ENCODE results near the gene SLC19A2. TPM values are rescaled to one million over a fixed set of nuclear protein-coding genes. Genes with fewer than 3 reads are reported as not detected.

SLC19A2 gene
- total and polyA plus RNA-seq, 2 of the 13 experiments (the other 11 are each of a cell fraction or from before 2014, with no cell fraction given) = 30.4 to 56.0 TPM

DNA sequence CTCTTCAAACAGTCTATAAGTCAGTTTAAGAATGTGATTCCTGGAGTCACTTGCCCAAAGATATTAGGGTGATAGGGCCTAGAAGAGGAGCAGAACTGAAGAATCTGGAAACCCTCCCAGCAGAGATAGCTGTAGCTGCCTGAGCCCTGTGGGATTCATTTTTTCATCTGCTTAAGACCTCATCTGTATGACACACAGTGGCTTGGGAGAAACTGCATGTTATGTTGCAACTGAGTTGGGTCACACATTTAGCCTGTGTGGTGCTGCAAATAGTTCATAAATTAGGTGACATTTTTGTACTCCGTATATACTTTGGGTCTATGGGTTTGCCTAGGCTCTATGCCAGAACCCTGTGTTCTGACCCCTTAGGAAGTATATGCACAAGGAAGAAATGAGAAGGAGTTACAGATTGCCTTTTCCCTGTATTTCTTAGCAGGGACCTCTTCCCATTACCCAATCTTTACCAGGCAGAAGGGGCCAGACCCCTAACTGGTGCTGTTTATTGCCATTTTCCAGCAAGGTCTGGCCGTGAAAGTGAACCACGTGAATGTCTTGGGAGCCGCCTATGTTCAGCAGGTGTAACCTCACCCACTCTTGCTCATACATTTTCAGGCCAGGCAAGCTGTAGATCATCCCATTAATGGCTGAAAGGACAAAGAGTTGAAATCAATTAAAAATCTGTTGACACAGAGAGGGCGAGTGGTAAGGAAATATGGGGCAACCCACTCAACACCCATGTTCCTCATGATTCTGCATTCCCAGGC is 41.9 kb upstream of the SLC19A2 start:
- Histone ChIP-seq H3K27me3 (ENCODE audit: control insufficient read depth in 1 of 2, insufficient read depth in 2 of 2, low read length in 2 of 2) (no peaks in the 10 kb centered on the region), H3K27ac (ENCODE audit: extremely low read length, insufficient read depth, low read length) (no peak overlapping the region), H3K9ac (ENCODE audit: insufficient read depth, low read depth, low read length) (no peak overlapping the region), H3K36me3 (replicated peaks in 1 of 2; ENCODE audit: control insufficient read depth in 1 of 2, insufficient read depth in 2 of 2, low read length in 2 of 2) (peaks cover 15 to 83% of the 10 kb centered on the region in 2 experiments), H3K4me2 (ENCODE audit: low read depth, low read length) (no peak overlapping the region), H3K4me3 (replicated peaks in 1 of 3; ENCODE audit: insufficient read depth in 1 of 3, low read depth in 2 of 3, low read length in 3 of 3) (no peak overlapping the region), H3K9me3 (ENCODE audit: low read length) (no peaks in the 10 kb centered on the region), H3K79me2 (ENCODE audit: insufficient read depth, low read length) (no peaks in the 10 kb centered on the region), H3K4me1 (ENCODE audit: insufficient read depth, low read length) (peaks cover 11% of the 10 kb centered on the region), H4K20me1 (ENCODE audit: insufficient read depth, low read length) (no peaks in the 10 kb centered on the region; the same call in 1 of the 2 replicates), H2AFZ (ENCODE audit: low read length) (no peak overlapping the region)
- intact Hi-C loops (cut with micrococcal nuclease; ENCODE audit: unreplicated experiment) (no loop called here), in situ Hi-C loops (cut with HindIII; ENCODE audit: extremely low pct_ligation_motif_present, low pct_unique_long_range_greater_than_20kb) (no loop called here)
- no peak for DNase-seq (ENCODE audit: low spot score)
- no peak for ATAC-seq
- POLR2A ChIA-PET = no interaction called here
- BruUV-seq (replicated peaks) = no TSS peak
- 97% methylated on average over 5 of the region's 5 CpGs for WGBS (ENCODE audit: low lambda C conversion rate)
- FAIRE-seq = no peak
- no peak for TF ChIP-seq ZNF549 (CRISPR knock-in tag; IDR thresholded peaks at IDR 0.05)
- no peak for TF ChIP-seq IKZF1 (IDR thresholded peaks at IDR 0.05)
- TF ChIP-seq LCORL (IDR thresholded peaks at IDR 0.05) = no peak
- TF ChIP-seq LCORL (CRISPR knock-in tag; IDR thresholded peaks at IDR 0.05) = no peak
- no peak for TF ChIP-seq ELF1 (CRISPR knock-in tag; IDR thresholded peaks at IDR 0.05)
- TF ChIP-seq REPIN1 (CRISPR knock-in tag; IDR thresholded peaks at IDR 0.05; ENCODE audit: borderline replicate concordance, low read depth) = no peak
- no peak for TF ChIP-seq SIN3A (IDR thresholded peaks at IDR 0.05; ENCODE audit: borderline replicate concordance, low read depth, low read length)
- no peak for TF ChIP-seq CC2D1A (CRISPR knock-in tag; IDR thresholded peaks at IDR 0.05)
- TF ChIP-seq, protein P1, sequence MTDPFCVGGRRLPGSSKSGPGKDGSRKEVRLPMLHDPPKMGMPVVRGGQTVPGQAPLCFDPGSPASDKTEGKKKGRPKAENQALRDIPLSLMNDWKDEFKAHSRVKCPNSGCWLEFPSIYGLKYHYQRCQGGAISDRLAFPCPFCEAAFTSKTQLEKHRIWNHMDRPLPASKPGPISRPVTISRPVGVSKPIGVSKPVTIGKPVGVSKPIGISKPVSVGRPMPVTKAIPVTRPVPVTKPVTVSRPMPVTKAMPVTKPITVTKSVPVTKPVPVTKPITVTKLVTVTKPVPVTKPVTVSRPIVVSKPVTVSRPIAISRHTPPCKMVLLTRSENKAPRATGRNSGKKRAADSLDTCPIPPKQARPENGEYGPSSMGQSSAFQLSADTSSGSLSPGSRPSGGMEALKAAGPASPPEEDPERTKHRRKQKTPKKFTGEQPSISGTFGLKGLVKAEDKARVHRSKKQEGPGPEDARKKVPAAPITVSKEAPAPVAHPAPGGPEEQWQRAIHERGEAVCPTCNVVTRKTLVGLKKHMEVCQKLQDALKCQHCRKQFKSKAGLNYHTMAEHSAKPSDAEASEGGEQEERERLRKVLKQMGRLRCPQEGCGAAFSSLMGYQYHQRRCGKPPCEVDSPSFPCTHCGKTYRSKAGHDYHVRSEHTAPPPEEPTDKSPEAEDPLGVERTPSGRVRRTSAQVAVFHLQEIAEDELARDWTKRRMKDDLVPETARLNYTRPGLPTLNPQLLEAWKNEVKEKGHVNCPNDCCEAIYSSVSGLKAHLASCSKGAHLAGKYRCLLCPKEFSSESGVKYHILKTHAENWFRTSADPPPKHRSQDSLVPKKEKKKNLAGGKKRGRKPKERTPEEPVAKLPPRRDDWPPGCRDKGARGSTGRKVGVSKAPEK (CRISPR knock-in tag; IDR thresholded peaks at IDR 0.05; ENCODE audit: borderline replicate concordance) = no peak
- TF ChIP-seq HCFC1 (IDR thresholded peaks at IDR 0.05; ENCODE audit: low read depth, low read length) = no peak
- CTCF ChIA-PET (ENCODE audit: low intra/inter-chr PET ratio, low total read pairs) = no interaction called here

Measured in HepG2 (cell line).